GM21528 (cell line): ENCODE measurements around the gene USP49.

Experiments
- ATAC-seq: cut with Tn5 transposase; IDR thresholded peaks from one replicate; pipeline ENCODE4 v1.9.1; 2021; ENCODE audit warnings: mild to moderate bottlenecking, moderate library complexity; ENCODE audit not compliant: unreplicated experiment, low FRiP score

Gene USP49

GRCh38 chr6:41878246-41878645 lies 16.9 kb downstream of the USP49 start:
- no peak for ATAC-seq

- no peak for ATAC-seq
Observed at GRCh38 chr6:41877051-41877680, 18.0 kb downstream of the USP49 start.

- ATAC-seq = no peak
Observed at GRCh38 chr6:41874741-41875140, 20.4 kb downstream of the USP49 start.

- ATAC-seq = no peak
Observed at GRCh38 chr6:41872147-41872546, 23.0 kb downstream of the USP49 start.

- ATAC-seq = no peak
Observed at GRCh38 chr6:41871691-41872090, 23.5 kb downstream of the USP49 start.

- ATAC-seq = no peak
Observed at GRCh38 chr6:41859356-41859755, 35.8 kb downstream of the USP49 start.

GRCh38 chr6:41858703-41859102 lies 36.5 kb downstream of the USP49 start:
- no peak for ATAC-seq

- ATAC-seq = no peak
Observed at GRCh38 chr6:41850861-41851260, 44.3 kb downstream of the USP49 start.

GRCh38 chr6:41846666-41847237 lies 48.4 kb downstream of the USP49 start:
- no peak for ATAC-seq

- ATAC-seq = no peak
Observed at GRCh38 chr6:41843178-41843577, 52.0 kb downstream of the USP49 start.

GRCh38 chr6:41840326-41840725 lies 54.8 kb downstream of the USP49 start:
- ATAC-seq = no peak

- ATAC-seq = no peak
Observed at GRCh38 chr6:41836660-41837052, 58.5 kb downstream of the USP49 start.

- no peak for ATAC-seq
Observed at GRCh38 chr6:41836022-41836659, 59.0 kb downstream of the USP49 start.

GRCh38 chr6:41832263-41832662 lies 62.9 kb downstream of the USP49 start:
- no peak for ATAC-seq

GRCh38 chr6:41826343-41827022 lies 68.7 kb downstream of the USP49 start:
- ATAC-seq = no peak

- ATAC-seq = no peak
Observed at GRCh38 chr6:41824571-41825569, 70.3 kb downstream of the USP49 start.

GRCh38 chr6:41823178-41823577 lies 72.0 kb downstream of the USP49 start:
- no peak for ATAC-seq

- ATAC-seq = no peak
Observed at GRCh38 chr6:41822021-41822420, 73.2 kb downstream of the USP49 start.

- ATAC-seq = no peak
Observed at GRCh38 chr6:41821266-41821665, 73.9 kb downstream of the USP49 start.

- ATAC-seq = no peak
Observed at GRCh38 chr6:41818271-41819054, 76.7 kb downstream of the USP49 start.
